Measurements from ENCODE around the gene DNAAF5.

- TF ChIP-seq CTCF (conservative IDR thresholded peaks at IDR 0.05; ENCODE audit: low read length) (no peak), EZH2phosphoT487 (IDR thresholded peaks at IDR 0.05; ENCODE audit: borderline replicate concordance) (no peak)
These were observed 43.8 kb downstream of the DNAAF5 start for GRCh38 chr7:770336-770735.
